Stomach smooth muscle (tissue), 2 donors: ENCODE results near the gene OTOG.

Source experiments
- H3K27ac ChIP-seq: one replicate; pipeline ENCODE4 v1.7.0; 2013; ENCODE audit warnings: mild to moderate bottlenecking, low read length, inconsistent platforms
- H3K27me3 ChIP-seq, 2 donors: one replicate each; pipeline ENCODE4 v1.7.0; 2013; ENCODE audit warnings: low read length in 2 of 2; ENCODE audit not compliant: insufficient read depth in 2 of 2, control insufficient read depth in 1 of 2
- H3K36me3 ChIP-seq, 2 donors: one replicate each; pipeline ENCODE4 v1.7.0; 2013; ENCODE audit warnings: low read length in 2 of 2; ENCODE audit not compliant: control insufficient read depth in 2 of 2, insufficient read depth in 2 of 2
- H3K4me1 ChIP-seq: one replicate; pipeline ENCODE4 v1.7.0; 2013; ENCODE audit warnings: low read length; ENCODE audit not compliant: control insufficient read depth, insufficient read depth
- H3K4me3 ChIP-seq, 2 donors: one replicate each; pipeline ENCODE4 v1.7.0; 2013; ENCODE audit warnings: low read length in 2 of 2
- H3K9ac ChIP-seq, 2 donors: one replicate each; pipeline ENCODE4 v1.7.0; 2013; ENCODE audit warnings: low read length in 2 of 2, mild to moderate bottlenecking in 1 of 2
- H3K9me3 ChIP-seq, 2 donors: one replicate each; pipeline ENCODE4 v1.7.0; 2013; ENCODE audit warnings: low read length in 2 of 2; ENCODE audit not compliant: control insufficient read depth in 2 of 2
- donor health status: healthy.
- donor health status: Pancreatic carcinoma.

The OTOG gene

DNA sequence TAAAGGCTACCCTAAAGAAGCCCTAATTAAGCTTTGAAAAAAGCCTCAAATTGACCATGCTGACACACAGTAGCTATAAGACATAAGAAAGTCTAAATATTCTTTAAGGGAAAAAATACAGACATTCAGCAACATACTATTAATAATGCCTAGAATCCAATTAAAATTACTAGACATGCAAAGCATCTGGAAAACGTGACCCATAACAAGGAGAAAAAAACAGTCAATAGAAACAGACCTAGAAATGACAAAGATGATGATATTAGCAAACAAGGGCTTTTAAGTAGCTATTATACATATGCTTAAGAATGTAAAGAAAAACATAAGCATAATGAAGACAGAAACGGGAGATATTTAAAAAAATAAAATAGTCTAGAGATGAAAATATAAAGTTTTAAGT, 108.6 kb downstream of the OTOG start:
- Histone ChIP-seq H3K9ac (no peak overlapping the region), H3K27me3 (peaks cover 0 to 4% of the 10 kb centered on the region in 2 donors), H3K36me3 (no peaks in the 10 kb centered on the region), H3K27ac (no peak overlapping the region), H3K4me1 (no peaks in the 10 kb centered on the region), H3K4me3 (no peak overlapping the region), H3K9me3 (peaks cover 0 to 2% of the 10 kb centered on the region in 2 donors)

DNA sequence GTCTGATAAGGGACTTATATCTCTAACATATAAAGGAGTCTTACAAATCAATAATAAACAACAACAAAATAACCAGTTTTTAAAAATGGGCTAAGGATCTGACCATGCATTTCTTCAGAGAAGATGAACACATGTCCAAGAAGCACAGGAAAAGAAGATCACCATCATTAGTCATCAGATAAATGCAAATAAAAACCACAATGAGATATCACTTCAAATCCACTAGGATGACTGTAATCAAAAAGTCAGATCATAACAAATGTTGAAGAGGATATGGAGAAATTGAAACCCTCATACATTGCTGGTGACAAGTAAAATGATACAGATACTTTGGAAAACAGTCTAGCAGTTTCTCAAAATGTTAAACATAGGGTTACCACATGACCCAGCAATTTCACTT, 111.2 kb downstream of the OTOG start:
- H3K4me3 ChIP-seq: no peak overlapping the region
- peaks cover 0 to 2% of the 10 kb centered on the region in 2 donors for H3K9me3 ChIP-seq
- no peaks in the 10 kb centered on the region for H3K27me3 ChIP-seq
- no peaks in the 10 kb centered on the region for H3K36me3 ChIP-seq
- H3K9ac ChIP-seq: no peak overlapping the region
- no peaks in the 10 kb centered on the region for H3K4me1 ChIP-seq
- H3K27ac ChIP-seq: no peak overlapping the region

DNA sequence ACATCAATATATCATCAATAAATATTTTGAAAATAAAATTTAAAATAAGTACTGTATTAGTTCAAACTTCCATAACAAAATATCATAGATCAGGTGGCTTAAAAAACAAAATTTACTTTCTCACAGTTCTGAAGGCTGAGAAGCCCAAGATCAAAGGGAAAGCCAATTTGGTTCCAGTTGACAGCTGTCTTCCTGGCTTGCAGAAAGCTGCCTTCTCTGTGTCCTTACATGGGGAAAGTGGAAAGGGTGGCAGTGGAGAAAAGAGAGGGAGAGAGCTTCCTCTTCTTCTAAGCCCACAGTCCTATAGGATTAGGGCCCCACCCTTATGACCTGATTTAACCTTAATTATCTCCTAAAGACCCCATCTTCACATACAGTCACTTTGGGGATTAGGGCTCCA, 121.1 kb downstream of the OTOG start:
- Histone ChIP-seq H3K9me3 (peaks cover 0 to 2% of the 10 kb centered on the region in 2 donors), H3K36me3 (no peaks in the 10 kb centered on the region), H3K27ac (no peak overlapping the region), H3K4me3 (no peak overlapping the region), H3K9ac (no peak overlapping the region), H3K27me3 (peaks cover 0 to 6% of the 10 kb centered on the region in 2 donors), H3K4me1 (no peaks in the 10 kb centered on the region)

DNA sequence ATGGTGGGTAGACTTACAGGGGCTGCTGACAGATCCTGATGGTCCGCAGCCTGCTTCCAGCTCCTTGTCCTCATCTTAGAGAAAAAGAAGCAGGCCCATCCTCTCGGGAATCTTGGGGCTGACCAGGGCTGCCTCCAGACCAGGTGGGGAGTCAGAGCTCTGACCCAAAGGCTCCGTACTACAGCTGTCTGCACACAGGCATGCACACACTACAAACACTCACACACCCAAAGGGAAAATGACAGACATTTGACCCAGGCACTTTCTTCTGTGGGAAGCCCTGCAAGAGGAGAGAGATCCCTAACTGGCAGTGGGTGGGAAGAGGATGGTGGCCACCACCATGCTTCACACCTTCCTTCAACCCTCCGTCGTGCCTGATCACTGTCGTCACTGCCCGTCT, 125.4 kb downstream of the OTOG start:
- peaks cover 0 to 6% of the 10 kb centered on the region in 2 donors for H3K27me3 ChIP-seq
- H3K36me3 ChIP-seq: no peaks in the 10 kb centered on the region

DNA sequence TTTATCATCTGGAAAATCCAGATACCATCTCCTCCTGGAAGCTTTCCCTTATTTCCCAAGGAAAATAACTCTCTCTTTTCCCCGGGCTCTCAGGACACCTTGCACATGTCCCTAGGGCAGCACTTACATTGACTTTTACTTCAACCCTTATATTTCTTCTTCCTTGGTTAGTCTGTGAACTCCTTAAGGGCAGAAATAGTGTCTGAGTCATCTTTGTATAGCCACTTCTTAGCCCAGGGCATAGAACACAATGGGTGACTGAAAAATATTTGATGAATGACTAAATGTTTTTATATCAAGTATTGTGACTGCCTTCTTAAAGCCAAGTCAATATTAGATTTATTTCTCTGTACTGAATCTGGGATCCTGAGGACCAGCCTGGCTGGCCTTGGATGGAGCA, 126.9 kb downstream of the OTOG start:
- Histone ChIP-seq H3K27ac (no peak overlapping the region), H3K36me3 (no peaks in the 10 kb centered on the region), H3K27me3 (peaks cover 0 to 6% of the 10 kb centered on the region in 2 donors), H3K4me1 (no peaks in the 10 kb centered on the region), H3K9ac (no peak overlapping the region), H3K4me3 (no peak overlapping the region), H3K9me3 (peaks cover 3 to 7% of the 10 kb centered on the region in 2 donors)

More for the DNA sequence above, 125.4 kb downstream of the OTOG start:
- H3K4me1 ChIP-seq: no peaks in the 10 kb centered on the region
- H3K9me3 ChIP-seq: peaks cover 3 to 7% of the 10 kb centered on the region in 2 donors
- H3K9ac ChIP-seq: no peak overlapping the region
- no peak overlapping the region for H3K4me3 ChIP-seq
- H3K27ac ChIP-seq: no peak overlapping the region

DNA sequence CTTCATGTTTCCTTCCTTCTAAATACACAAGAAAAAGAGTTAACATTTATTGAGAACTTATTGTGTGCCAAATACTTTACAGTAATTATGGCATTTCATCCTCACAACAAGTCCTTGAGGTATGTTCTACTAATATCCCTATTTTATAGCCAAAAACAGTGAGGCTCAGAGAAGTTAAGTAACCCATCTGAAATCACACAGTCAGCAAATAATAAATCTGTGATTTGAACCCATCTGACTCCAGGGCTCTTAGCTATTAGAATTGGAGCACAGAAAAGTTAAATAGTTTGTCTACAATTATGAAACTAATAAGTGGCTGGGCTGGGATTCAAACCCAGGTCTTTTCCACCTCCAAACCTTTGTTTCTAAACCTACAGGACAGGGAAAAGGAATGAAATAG, 135.8 kb downstream of the OTOG start:
- Histone ChIP-seq H3K27me3 (peaks cover 2 to 10% of the 10 kb centered on the region in 2 donors), H3K4me1 (no peaks in the 10 kb centered on the region), H3K36me3 (no peaks in the 10 kb centered on the region), H3K9me3 (no peaks in the 10 kb centered on the region), H3K4me3 (no peak overlapping the region), H3K27ac (no peak overlapping the region), H3K9ac (no peak overlapping the region)

DNA sequence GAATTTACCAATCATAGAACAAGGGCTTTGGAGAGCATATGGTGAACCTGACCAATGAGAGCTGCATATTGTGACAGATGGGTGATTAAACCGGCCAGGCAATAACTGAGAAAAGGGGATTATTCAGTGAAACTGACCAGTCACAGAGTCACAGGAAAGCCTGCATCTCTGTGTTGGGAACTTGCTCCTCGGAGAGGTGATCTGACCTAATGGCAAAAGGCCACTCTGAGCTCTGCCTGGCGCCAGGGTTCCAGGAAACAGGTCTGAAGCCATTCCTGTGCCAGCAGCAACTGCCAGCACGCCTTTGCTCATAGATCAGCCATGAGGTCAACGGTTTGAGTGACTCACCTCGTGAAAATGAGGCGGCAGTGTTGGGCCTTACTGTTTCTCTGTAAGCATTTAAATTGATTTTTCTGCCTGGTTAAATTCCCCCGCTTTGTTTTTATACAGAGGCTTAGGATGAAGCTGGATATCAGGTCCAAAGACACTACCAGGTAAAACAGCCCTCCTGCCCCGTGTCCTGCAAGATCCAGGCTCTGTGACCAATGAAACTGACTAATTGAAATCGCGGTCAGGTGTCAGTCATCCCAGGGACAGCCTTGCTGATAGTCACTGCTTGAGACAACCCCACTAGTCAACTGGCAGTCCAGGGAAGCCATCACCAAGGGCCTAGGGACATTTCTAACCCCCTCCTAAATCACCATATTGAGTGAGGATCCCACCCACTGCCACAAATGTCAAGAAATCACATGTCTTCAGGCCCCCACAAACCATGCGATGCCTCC, 136.5 kb downstream of the OTOG start:
- no peaks in the 10 kb centered on the region for H3K36me3 ChIP-seq
- no peak overlapping the region for H3K27ac ChIP-seq
- peaks cover 2 to 15% of the 10 kb centered on the region in 2 donors for H3K27me3 ChIP-seq
- no peaks in the 10 kb centered on the region for H3K4me1 ChIP-seq
- no peak overlapping the region for H3K4me3 ChIP-seq
- no peak overlapping the region for H3K9ac ChIP-seq
- no peaks in the 10 kb centered on the region for H3K9me3 ChIP-seq

DNA sequence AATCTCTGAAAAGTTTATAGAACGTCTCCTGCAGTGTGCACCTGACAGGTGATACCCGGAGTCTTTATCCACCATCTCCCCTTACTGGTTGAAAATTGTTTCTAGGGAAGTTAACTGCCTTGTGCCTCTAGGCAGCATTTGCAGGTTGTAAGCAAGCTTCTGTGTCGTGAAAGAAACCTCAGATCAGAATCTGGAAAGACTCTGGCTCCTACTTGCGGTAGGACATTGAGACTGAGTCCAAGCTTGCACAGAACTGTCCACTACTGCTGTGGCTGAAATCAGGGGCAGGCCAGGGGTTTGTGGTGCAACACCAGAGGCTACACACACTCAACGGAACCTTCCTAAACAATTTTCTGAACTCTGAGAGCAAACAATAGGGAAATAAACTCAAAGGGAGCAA, 137.5 kb downstream of the OTOG start:
- no peaks in the 10 kb centered on the region for H3K9me3 ChIP-seq
- H3K27ac ChIP-seq: no peak overlapping the region
- H3K9ac ChIP-seq: no peak overlapping the region
- no peak overlapping the region for H3K4me3 ChIP-seq
- H3K36me3 ChIP-seq: no peaks in the 10 kb centered on the region
- peaks cover 2 to 15% of the 10 kb centered on the region in 2 donors for H3K27me3 ChIP-seq
- no peaks in the 10 kb centered on the region for H3K4me1 ChIP-seq

DNA sequence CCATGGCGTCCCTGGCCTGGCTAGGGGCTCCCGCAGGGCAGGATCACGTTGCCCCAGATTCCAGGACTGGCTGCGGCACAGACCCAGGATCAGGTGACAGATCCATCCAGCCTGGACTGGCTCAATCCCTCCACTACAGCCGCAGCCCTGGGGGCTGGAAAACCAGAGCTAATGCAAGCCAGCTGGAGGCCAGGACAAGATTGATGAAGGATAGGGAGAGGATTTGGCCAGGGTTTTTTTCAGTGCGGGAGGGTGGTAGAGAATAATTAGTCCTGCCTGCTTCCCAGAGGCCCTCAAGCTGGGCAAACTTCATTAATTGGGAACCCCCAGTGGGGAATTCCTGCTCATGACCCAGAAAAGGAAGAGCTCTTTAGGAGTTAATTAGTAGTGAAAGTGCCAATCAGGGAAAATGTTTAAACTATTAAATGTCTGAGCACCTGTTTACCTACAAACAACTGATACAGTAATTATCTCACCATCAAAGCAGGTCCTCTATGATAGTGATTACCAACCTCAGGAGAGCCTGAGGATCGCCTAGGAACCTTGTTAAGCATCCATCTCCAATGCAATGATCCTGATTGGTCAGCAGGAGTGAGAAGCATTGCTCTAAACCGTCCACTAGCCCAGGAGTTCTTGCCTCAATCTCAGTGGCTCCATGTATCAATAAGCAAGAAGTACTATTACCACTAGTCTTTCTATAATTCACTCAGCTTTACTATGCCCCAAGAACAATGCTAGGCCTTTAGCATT, 139.3 kb downstream of the OTOG start:
- no peaks in the 10 kb centered on the region for H3K4me1 ChIP-seq
- H3K36me3 ChIP-seq: no peaks in the 10 kb centered on the region
- H3K27me3 ChIP-seq: peaks cover 2 to 15% of the 10 kb centered on the region in 2 donors
- H3K4me3 ChIP-seq: no peak overlapping the region
- no peak overlapping the region for H3K27ac ChIP-seq
- H3K9me3 ChIP-seq: no peaks in the 10 kb centered on the region
- H3K9ac ChIP-seq: no peak overlapping the region

DNA sequence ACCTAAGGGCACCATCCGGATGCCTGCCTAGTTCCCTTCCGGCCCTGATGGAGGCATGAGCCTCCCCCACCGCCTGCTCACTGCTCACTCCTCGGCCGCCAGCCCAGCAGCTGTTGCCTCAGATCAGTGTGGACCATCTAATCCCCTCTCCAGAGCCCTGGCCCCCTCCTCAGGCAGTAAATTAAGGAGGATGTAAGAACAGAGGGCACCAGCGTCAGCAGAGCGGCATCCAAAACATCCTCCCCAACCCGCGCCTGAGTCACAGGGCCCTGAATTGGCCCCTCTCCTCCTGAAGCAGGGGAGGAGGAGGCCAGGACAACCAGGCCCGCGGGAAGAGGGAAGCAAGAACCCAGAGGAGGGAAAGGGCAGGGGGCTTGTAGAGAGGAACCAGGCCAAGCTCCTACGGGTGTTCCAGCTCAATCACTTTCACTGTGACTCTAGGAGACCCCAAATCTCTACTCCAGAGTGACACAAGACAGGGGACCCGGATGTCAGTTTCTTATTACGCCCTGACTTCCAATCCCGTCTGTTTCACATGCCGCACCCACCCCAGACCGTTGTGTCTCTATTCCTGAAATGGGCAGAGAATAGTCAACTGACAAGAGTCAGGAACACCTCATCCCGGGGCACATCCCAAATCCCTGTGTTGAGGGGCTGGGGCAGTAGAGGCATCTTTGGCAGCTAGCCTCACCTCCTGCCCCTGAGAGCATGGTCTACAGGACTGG, 141.0 kb downstream of the OTOG start:
- Histone ChIP-seq H3K9ac (no peak overlapping the region), H3K4me1 (no peaks in the 10 kb centered on the region), H3K4me3 (no peak overlapping the region), H3K27me3 (peaks cover 2 to 16% of the 10 kb centered on the region in 2 donors), H3K9me3 (no peaks in the 10 kb centered on the region), H3K36me3 (no peaks in the 10 kb centered on the region), H3K27ac (no peak overlapping the region)
